H1 (cell line): Measurements from ENCODE around the gene DCP1B. TPM values are rescaled to one million over a fixed set of nuclear protein-coding genes. Genes with fewer than 3 reads are reported as not detected.

Experiments
- CTCF ChIA-PET: fragments of 300-600 bp; sonication (Branson Sonifier 250); formaldehyde crosslinking; loops from one replicate; lab custom pipeline; 2021; ENCODE audit not compliant: partially characterized antibody; lab: Charles Lee
- POLR2A ChIA-PET: fragments of 300-600 bp; sonication (Branson Sonifier 250); formaldehyde crosslinking; loops from one replicate; lab custom pipeline; 2021; ENCODE audit warnings: inconsistent platforms; ENCODE audit not compliant: partially characterized antibody; lab: Charles Lee
- DNase-seq, 2 experiments: peaks; one replicate each; pipeline versions ENCODE4 v3.0.0 to v3.0.0-alpha.2; 2010 to 2022; ENCODE audit warnings: low spot score in 2 of 2, low read depth in 1 of 2, mixed read lengths in 1 of 2
- FAIRE-seq: peaks from 2 replicates; lab custom pipeline; 2011; peaks lifted over from hg19 to GRCh38; lab: Jason Lieb, UNC
- H2AFZ ChIP-seq: 2 replicates; pipeline ENCODE4 v1.8.1; 2012; ENCODE audit warnings: low read length, inconsistent platforms
- H2AK5ac ChIP-seq: 2 replicates; pipeline ENCODE4 v1.6.1; 2013; ENCODE audit warnings: low read depth, low read length
- H2BK120ac ChIP-seq: replicated peaks from 2 replicates; pipeline ENCODE3; 2013; ENCODE audit warnings: low read depth, low read length, inconsistent platforms
- H2BK12ac ChIP-seq: 2 replicates; pipeline ENCODE4 v1.6.1; 2013; ENCODE audit warnings: low read depth, low read length
- H2BK15ac ChIP-seq: 2 replicates; pipeline ENCODE4 v1.6.1; 2013; ENCODE audit warnings: low read length
- H2BK20ac ChIP-seq: 2 replicates; pipeline ENCODE4 v1.6.1; 2013; ENCODE audit warnings: low read length
- H2BK5ac ChIP-seq: 2 replicates; pipeline ENCODE4 v1.6.1; 2013; ENCODE audit warnings: low read depth, low read length
- H3K14ac ChIP-seq: 2 replicates; pipeline ENCODE4 v1.6.1; 2013; ENCODE audit warnings: inconsistent platforms; ENCODE audit not compliant: insufficient read length
- H3K18ac ChIP-seq: 2 replicates; pipeline ENCODE4 v1.6.1; 2013; ENCODE audit warnings: low read length; ENCODE audit errors: extremely low read depth
- H3K23ac ChIP-seq: 2 replicates; pipeline ENCODE4 v1.6.1; 2013; ENCODE audit warnings: inconsistent platforms; ENCODE audit not compliant: insufficient read length
- H3K23me2 ChIP-seq: 2 replicates; pipeline ENCODE4 v1.6.1; 2013; ENCODE audit warnings: low read depth, low read length
- H3K27ac ChIP-seq: 2 replicates; pipeline ENCODE4 v1.6.1; 2011; ENCODE audit warnings: low read depth, low read length, inconsistent platforms
- H3K27me3 ChIP-seq, 4 experiments: replicated peaks in 1 of 4; 1 replicate in 1 of 4; 2 replicates in 3 of 4; pipeline versions ENCODE4 v1.6.1 to v1.8.1; 2011 to 2013; ENCODE audit warnings: low read length in 3 of 4, mild to moderate bottlenecking in 3 of 4, inconsistent platforms in 2 of 4, mixed read lengths in 2 of 4, moderate library complexity in 1 of 4; ENCODE audit not compliant: control insufficient read depth in 3 of 4, insufficient read depth in 3 of 4; ENCODE audit errors: extremely low read depth in 1 of 4
- H3K36me3 ChIP-seq, 4 experiments: 2 replicates each; pipeline versions ENCODE4 v1.6.1 to v1.8.1; 2011 to 2013; ENCODE audit warnings: mild to moderate bottlenecking in 4 of 4, low read length in 3 of 4, moderate library complexity in 2 of 4, control low read depth in 1 of 4, inconsistent platforms in 1 of 4; ENCODE audit not compliant: insufficient read depth in 4 of 4, control insufficient read depth in 2 of 4
- H3K4ac ChIP-seq: replicated peaks from 2 replicates; pipeline ENCODE3; 2013; ENCODE audit warnings: low read length, low read depth, mixed read lengths, inconsistent platforms; ENCODE audit not compliant: insufficient read length
- H3K4me1 ChIP-seq, 4 experiments: replicated peaks in 1 of 4; 1 replicate in 1 of 4; 2 replicates in 3 of 4; pipeline versions ENCODE4 v1.6.1 to v1.8.1; 2011 to 2013; ENCODE audit warnings: low read length in 3 of 4, inconsistent platforms in 2 of 4, mixed read lengths in 1 of 4; ENCODE audit not compliant: insufficient read depth in 4 of 4, control insufficient read depth in 3 of 4
- H3K4me2 ChIP-seq, 2 experiments: 2 replicates each; pipeline versions ENCODE4 v1.6.1 to v1.8.1; 2011 to 2013; ENCODE audit warnings: low read depth in 2 of 2, low read length in 2 of 2, control low read depth in 1 of 2, inconsistent platforms in 1 of 2, mild to moderate bottlenecking in 1 of 2; ENCODE audit not compliant: insufficient read depth in 1 of 2
- H3K4me3 ChIP-seq, 4 experiments: fragments of 200-600, 300-600 bp in 1 of 4; sonication (generic), shearing (Covaris generic), sonication (Bioruptor Twin) in 1 of 4; 2 replicates each; pipeline versions ENCODE4 v1.5.1 to v1.8.1; 2011 to 2016; ENCODE audit warnings: low read length in 4 of 4, low read depth in 3 of 4, control low read depth in 2 of 4, inconsistent platforms in 2 of 4, mild to moderate bottlenecking in 2 of 4, mixed read lengths in 1 of 4, moderate library complexity in 1 of 4; ENCODE audit not compliant: insufficient read depth in 2 of 4; ENCODE audit errors: extremely low read depth in 1 of 4
- H3K56ac ChIP-seq: replicated peaks from 2 replicates; pipeline ENCODE3; 2013; ENCODE audit warnings: low read depth, mild to moderate bottlenecking, mixed read lengths, low read length, inconsistent platforms; ENCODE audit not compliant: insufficient read length
- H3K79me1 ChIP-seq: 2 replicates; pipeline ENCODE4 v1.6.1; 2013; ENCODE audit warnings: low read depth, low read length, control low read depth
- H3K79me2 ChIP-seq, 2 experiments: 2 replicates each; pipeline versions ENCODE4 v1.6.1 to v1.8.1; 2012 to 2013; ENCODE audit warnings: low read length in 2 of 2, mild to moderate bottlenecking in 2 of 2, inconsistent platforms in 1 of 2; ENCODE audit not compliant: insufficient read depth in 2 of 2, control insufficient read depth in 1 of 2
- H3K9ac ChIP-seq, 4 experiments: replicated peaks in 1 of 4; 1 replicate in 1 of 4; 2 replicates in 3 of 4; pipeline versions ENCODE4 v1.6.1 to v1.8.1; 2011 to 2013; ENCODE audit warnings: low read depth in 3 of 4, low read length in 3 of 4, control low read depth in 2 of 4, mild to moderate bottlenecking in 2 of 4, moderate library complexity in 2 of 4, inconsistent platforms in 1 of 4; ENCODE audit errors: extremely low read depth in 1 of 4
- H3K9me3 ChIP-seq, 2 experiments: 2 replicates each; pipeline versions ENCODE4 v1.6.1 to v1.8.1; 2012 to 2013; ENCODE audit warnings: mild to moderate bottlenecking in 2 of 2, moderate library complexity in 2 of 2, control low read depth in 1 of 2, inconsistent platforms in 1 of 2, low read depth in 1 of 2, low read length in 1 of 2, mixed read lengths in 1 of 2; ENCODE audit not compliant: insufficient read depth in 2 of 2
- H4K20me1 ChIP-seq, 2 experiments: replicated peaks in 1 of 2; 2 replicates each; pipeline versions ENCODE3 to v1.8.1; 2011 to 2013; ENCODE audit warnings: inconsistent platforms in 2 of 2, low read length in 2 of 2, mild to moderate bottlenecking in 1 of 2; ENCODE audit not compliant: insufficient read depth in 2 of 2, control insufficient read depth in 1 of 2
- H4K5ac ChIP-seq: 2 replicates; pipeline ENCODE4 v1.6.1; 2013; ENCODE audit warnings: low read length, low read depth, mixed read lengths, inconsistent platforms; ENCODE audit not compliant: insufficient read length
- H4K8ac ChIP-seq: 2 replicates; pipeline ENCODE4 v1.8.0; 2013; ENCODE audit warnings: mild to moderate bottlenecking, moderate library complexity, low read length, inconsistent platforms; ENCODE audit not compliant: insufficient read depth; ENCODE audit errors: extremely low read depth
- H4K91ac ChIP-seq: replicated peaks from 2 replicates; pipeline ENCODE3; 2013; ENCODE audit warnings: low read length, mixed read lengths, inconsistent platforms; ENCODE audit not compliant: insufficient read length
- CHD1 ChIP-seq: IDR thresholded peaks from 2 replicates; pipeline ENCODE4 v1.6.1; 2012; ENCODE audit warnings: low read depth, low read length, improper control_type of control experiment
- CTBP2 ChIP-seq: IDR thresholded peaks from 2 replicates; pipeline ENCODE4 v1.7.0; 2011; ENCODE audit warnings: borderline replicate concordance, mild to moderate bottlenecking, moderate library complexity, mixed read lengths, low read length; ENCODE audit not compliant: insufficient read depth, insufficient read length
- RAD21 ChIP-seq, 2 experiments: IDR thresholded peaks in 1 of 2; conservative IDR thresholded peaks in 1 of 2; 2 replicates each; pipeline ENCODE4 v1.6.1; 2011; ENCODE audit warnings: low read depth in 2 of 2, low read length in 2 of 2, improper control_type of control experiment in 1 of 2, inconsistent platforms in 1 of 2, mild to moderate bottlenecking in 1 of 2, moderate library complexity in 1 of 2
- RFX5 ChIP-seq: IDR thresholded peaks from 2 replicates; pipeline ENCODE4 v1.6.1; 2011; ENCODE audit warnings: low read depth, low read length, improper control_type of control experiment, borderline replicate concordance
- YY1 ChIP-seq: IDR thresholded peaks from 2 replicates; pipeline ENCODE4 v1.6.1; 2011; ENCODE audit warnings: low read depth, mild to moderate bottlenecking, low read length
- WGBS, 2 experiments: shearing (Covaris generic) in 1 of 2; methylation state at CpG; one replicate each; pipeline versions ENCODE4 v1.1.6 to v1.1.7; 2013 to 2015; ENCODE audit warnings: low lambda C conversion rate in 2 of 2, mixed read lengths in 2 of 2, inconsistent platforms in 1 of 2, low coverage in 1 of 2, missing lambda C conversion rate in 1 of 2; ENCODE audit not compliant: insufficient replicate concordance in 2 of 2, insufficient coverage in 1 of 2, insufficient read length in 1 of 2; ENCODE audit errors: extremely low coverage in 1 of 2, missing lambda C conversion rate in 1 of 2; 5-methylcytosine and 5-hydroxymethylcytosine counted together
- polyA plus RNA-seq, 7 experiments: library from polyadenylated mRNA; depleted of rRNA in 3 of 7; stranded (reverse) in 5 of 7; unstranded in 2 of 7; fragments of >200 nt in 5 of 7; fragments of 200-250 nt in 2 of 7; gene quantifications; 1 replicate in 5 of 7; 2 replicates in 1 of 7; 4 replicates in 1 of 7; pipeline versions ENCODE4 v1.2.1 to v1.2.3, GENCODE V29; 2011 to 2013; ENCODE audit warnings: missing spikeins in 2 of 7, mixed read lengths in 2 of 7
- total RNA-seq: library from RNA; stranded (reverse); fragmentation: NEBNext Ultra II Directional; extraction: Animal tissue kit (Norgen Biotek cat#: 25700); gene quantifications from 2 replicates; pipeline ENCODE4 v1.2.1, GENCODE V29; 2021
- TF ChIP-seq, protein P1 (sequence below): IDR thresholded peaks from 2 replicates; pipeline ENCODE4 v1.6.1; 2012; ENCODE audit warnings: inconsistent platforms

Gene DCP1B
- total and polyA plus RNA-seq, 2 of the 8 experiments (the other 6 are each of a cell fraction or from before 2014, with no cell fraction given), result 14.8 to 29.0 TPM

GRCh38 chr12:1915082-1915968 is 88.9 kb downstream of the DCP1B start:
- Histone ChIP-seq H3K4me2 (no peak overlapping the region), H4K8ac (no peak overlapping the region; the same call in 1 of the 2 replicates), H4K5ac (no peak overlapping the region), H3K4me1 (peaks cover 0 to 11% (median 7%) of the 10 kb centered on the region in 4 experiments; a peak in 6 of 7 replicates), H3K23ac (no peak overlapping the region), H2AK5ac (no peak overlapping the region; the same call in 1 of the 2 replicates), H3K4me3 (no peak overlapping the region), H3K4ac (no peak overlapping the region), H3K27ac (no peak overlapping the region), H2BK5ac (0 out of 2 replicates have a peak overlapping the region, but pooled peaks have one; percentile 44), H4K20me1 (no peaks in the 10 kb centered on the region), H2BK12ac (no peak overlapping the region), H3K23me2 (no peaks in the 10 kb centered on the region), H3K36me3 (no peaks in the 10 kb centered on the region), H3K79me1 (no peaks in the 10 kb centered on the region), H3K79me2 (no peaks in the 10 kb centered on the region), H2BK15ac (no peak overlapping the region), H2BK120ac (no peak overlapping the region), H3K27me3 (no peaks in the 10 kb centered on the region), H2BK20ac (no peak overlapping the region), H3K9me3 (no peaks in the 10 kb centered on the region), H2AFZ (no peak overlapping the region), H3K18ac (no peak overlapping the region), H3K56ac (no peak overlapping the region), H3K9ac (no peak overlapping the region; a peak in 1 of 7 replicates), H4K91ac (no peak overlapping the region), H3K14ac (no peak overlapping the region)
- 89% methylated on average over 16 of the region's 18 CpGs; no CpG with 5 or more reads in 1 of the 2 experiments for WGBS, 2 experiments
- POLR2A ChIA-PET, result interaction anchor here (0.6 to 1.8 kb wide), 3 partner anchors 8 to 79 kb away, joined by 3 to 6 read pairs (median 3); no protein-coding TSS in a partner anchor
- TF ChIP-seq, protein P1, sequence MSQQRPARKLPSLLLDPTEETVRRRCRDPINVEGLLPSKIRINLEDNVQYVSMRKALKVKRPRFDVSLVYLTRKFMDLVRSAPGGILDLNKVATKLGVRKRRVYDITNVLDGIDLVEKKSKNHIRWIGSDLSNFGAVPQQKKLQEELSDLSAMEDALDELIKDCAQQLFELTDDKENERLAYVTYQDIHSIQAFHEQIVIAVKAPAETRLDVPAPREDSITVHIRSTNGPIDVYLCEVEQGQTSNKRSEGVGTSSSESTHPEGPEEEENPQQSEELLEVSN, result no peak
- TF ChIP-seq RAD21 (IDR thresholded peaks at IDR 0.05 in 1 of 2, conservative IDR thresholded peaks at IDR 0.05 in 1 of 2; ENCODE audit: low read depth in 2 of 2, low read length in 2 of 2) (peak in 1 of 2 experiments; percentile 13; a peak in 1 of 4 replicates), YY1 (no peak), CHD1 (no peak), CTBP2 (no peak), RFX5 (no peak)
- FAIRE-seq (no peak), DNase-seq (peak in 1 of 2 experiments; percentile 42)
- CTCF ChIA-PET, result interaction anchor here (0.6 to 6.2 kb wide), 7 partner anchors 8 to 142 kb away, joined by 3 to 32 read pairs (median 4); no protein-coding TSS in a partner anchor
